HFF-Myc (cell line): ENCODE measurements around the gene NCKAP5L.

Experiments used
- DNase-seq: peaks from one replicate; pipeline ENCODE4 v3.0.0-alpha.2; 2011; ENCODE audit warnings: low read depth; ENCODE audit errors: extremely low read depth
- H3K4me3 ChIP-seq: replicated peaks from 2 replicates; pipeline ENCODE4 v1.5.1; 2011; ENCODE audit warnings: low read depth, mild to moderate bottlenecking, control low read depth, low read length
- CTCF ChIP-seq: IDR thresholded peaks from 2 replicates; pipeline ENCODE4 v1.5.1; 2012; ENCODE audit warnings: mild to moderate bottlenecking, low read depth, low read length, control low read depth; ENCODE audit errors: missing control alignments

Gene NCKAP5L

GRCh38 chr12:49813131-49813530 is 15.1 kb downstream of the NCKAP5L start:
- DNase-seq: no peak

GRCh38 chr12:49811961-49812401 is 16.2 kb downstream of the NCKAP5L start:
- DNase-seq: no peak
- H3K4me3 ChIP-seq: no peak overlapping the region
- TF ChIP-seq CTCF: no peak

More at GRCh38 chr12:49813131-49813530, 15.1 kb downstream of the NCKAP5L start:
- TF ChIP-seq CTCF: no peak
- H3K4me3 ChIP-seq: no peak overlapping the region

GRCh38 chr12:49811136-49811535 is 17.1 kb downstream of the NCKAP5L start:
- TF ChIP-seq CTCF: no peak
- DNase-seq: no peak
- no peak overlapping the region for H3K4me3 ChIP-seq

- no peak for DNase-seq
- no peak for TF ChIP-seq CTCF
- no peak overlapping the region for H3K4me3 ChIP-seq
Observed at GRCh38 chr12:49809906-49810389, 18.3 kb downstream of the NCKAP5L start.

- no peak for DNase-seq
- no peak overlapping the region for H3K4me3 ChIP-seq
- no peak for TF ChIP-seq CTCF
Observed at GRCh38 chr12:49809381-49809905, 18.8 kb downstream of the NCKAP5L start.

- H3K4me3 ChIP-seq: no peak overlapping the region
- DNase-seq: no peak
- TF ChIP-seq CTCF: no peak
Observed at GRCh38 chr12:49808686-49809380, 19.4 kb downstream of the NCKAP5L start.
